K562 (cell line): ENCODE measurements around the gene AFG1L. TPM values are rescaled to one million over a fixed set of nuclear protein-coding genes. Genes with fewer than 3 reads are reported as not detected.

Experiments
- ARID1B ChIP-seq: fragments of 450-650 bp; IDR thresholded peaks from 2 replicates; pipeline ENCODE4 v1.6.1; 2016; ENCODE audit warnings: antibody characterized with exemption, mild to moderate bottlenecking, inconsistent platforms
- DMBX1 ChIP-seq: fragments of 250-450 bp; sonication (Bioruptor Pico); IDR thresholded peaks from 2 replicates; pipeline ENCODE4 v1.8.0; 2022; ENCODE audit warnings: inconsistent platforms, mild to moderate bottlenecking, moderate library complexity, borderline replicate concordance
- DNMT1 ChIP-seq: fragments of 450-650 bp; IDR thresholded peaks from 2 replicates; pipeline ENCODE4 v1.6.1; 2016; ENCODE audit warnings: antibody characterized with exemption, mild to moderate bottlenecking
- ERF ChIP-seq: fragments of 450-650 bp; formaldehyde crosslinking; IDR thresholded peaks from 2 replicates; pipeline ENCODE4 v1.4.0; 2020; ENCODE audit warnings: mild to moderate bottlenecking, mixed read lengths
- ETV1 ChIP-seq: fragments of 450-650 bp; conservative IDR thresholded peaks from 2 replicates; pipeline ENCODE4 v1.6.1; 2016; ENCODE audit warnings: missing genetic modification characterization, control low read depth, low read depth, missing compliant biosample characterization
- GTF2E2 ChIP-seq: fragments of 200-800 bp; sonication (Bioruptor generic); IDR thresholded peaks from 2 replicates; pipeline ENCODE4 v1.6.1; 2016; ENCODE audit warnings: missing genetic modification characterization, missing compliant biosample characterization
- MECOM ChIP-seq: fragments of 250-450 bp; sonication (Bioruptor Pico); IDR thresholded peaks from 2 replicates; pipeline ENCODE4 v1.8.0; 2022; ENCODE audit warnings: inconsistent platforms
- NFIX ChIP-seq: fragments of 250-450 bp; sonication (Bioruptor Pico); IDR thresholded peaks from 2 replicates; pipeline ENCODE4 v1.4.0; 2020; ENCODE audit warnings: low read depth, mild to moderate bottlenecking, moderate library complexity
- PTRF ChIP-seq: fragments of 450-650 bp; IDR thresholded peaks from 2 replicates; pipeline ENCODE4 v1.6.1; 2016; ENCODE audit warnings: mild to moderate bottlenecking, missing genetic modification characterization, missing compliant biosample characterization
- RNF2 ChIP-seq: sonication (generic); IDR thresholded peaks from 2 replicates; pipeline ENCODE4 v1.6.1; 2016
- SMAD4 ChIP-seq: fragments of 250-450 bp; sonication (Bioruptor Pico); conservative IDR thresholded peaks from 2 replicates; pipeline ENCODE4 v1.8.0; 2021; ENCODE audit warnings: inconsistent platforms, mild to moderate bottlenecking, moderate library complexity
- SMARCA4 ChIP-seq: fragments of 450-650 bp; IDR thresholded peaks from 2 replicates; pipeline ENCODE4 v1.6.1; 2016
- SRSF9 ChIP-seq: fragments of 200-400 bp; formaldehyde crosslinking; IDR thresholded peaks from 2 replicates; pipeline ENCODE4 v1.6.1; 2017; ENCODE audit warnings: low read depth, low read length, borderline replicate concordance
- TCF7 ChIP-seq: sonication (generic); IDR thresholded peaks from 2 replicates; pipeline ENCODE4 v1.6.1; 2016; ENCODE audit warnings: antibody characterized with exemption, borderline replicate concordance
- TOE1 ChIP-seq, 2 experiments: fragments of 450-650 bp in 1 of 2; sonication (generic) in 1 of 2; formaldehyde crosslinking in 1 of 2; IDR thresholded peaks; 2 replicates each; pipeline versions ENCODE4 v1.7.1 to v1.8.0; 2016 to 2022; ENCODE audit warnings: borderline replicate concordance in 2 of 2, mild to moderate bottlenecking in 2 of 2, antibody characterized with exemption in 1 of 2, inconsistent platforms in 1 of 2, low read depth in 1 of 2, missing genetic modification reagents in 1 of 2, moderate library complexity in 1 of 2
- TRIM24 ChIP-seq, 2 experiments: fragments of 450-650 bp; IDR thresholded peaks; 2 replicates each; pipeline ENCODE4 v1.6.1; 2016
- ZFP30 ChIP-seq: fragments of 250-450 bp; sonication (Bioruptor Pico); IDR thresholded peaks from 2 replicates; pipeline ENCODE4 v1.8.0; 2022; ENCODE audit warnings: moderate library complexity, mild to moderate bottlenecking, inconsistent platforms, borderline replicate concordance
- ZFX ChIP-seq: sonication (generic); formaldehyde crosslinking; IDR thresholded peaks from 2 replicates; pipeline ENCODE4 v1.8.0; 2022; ENCODE audit warnings: mild to moderate bottlenecking, missing genetic modification reagents, moderate library complexity
- ZNF217 ChIP-seq: sonication (generic); formaldehyde crosslinking; IDR thresholded peaks from 2 replicates; pipeline ENCODE4 v1.8.0; 2022; ENCODE audit warnings: mild to moderate bottlenecking, missing genetic modification reagents
- ZNF316 ChIP-seq: fragments of 450-650 bp; IDR thresholded peaks from 2 replicates; pipeline ENCODE4 v1.6.1; 2016
- polyA plus RNA-seq, 8 experiments: library from polyadenylated mRNA; depleted of rRNA in 4 of 8; stranded (reverse) in 5 of 8; unstranded in 3 of 8; fragments of >200 nt; fragmentation: Nextera tagmentation in 2 of 8; fragmentation: Illumina TruSeq in 1 of 8; extraction: Ambion mirVana in 2 of 8; extraction: Trizol in 1 of 8; gene quantifications; 2 replicates each; pipeline versions ENCODE4 v1.2.1 to v1.2.3, GENCODE V29; 2011 to 2014; ENCODE audit warnings: inconsistent platforms in 1 of 8, missing spikeins in 1 of 8
- total RNA-seq, 7 experiments: library from RNA; depleted of rRNA in 6 of 7; stranded (reverse); fragments of >200 nt in 6 of 7; fragmentation: Illumina TruSeq in 2 of 7; extraction: Trizol in 2 of 7; gene quantifications; 2 replicates each; pipeline versions ENCODE4 v1.2.1 to v1.2.3, GENCODE V29; 2011 to 2021; ENCODE audit warnings: low replicate concordance in 1 of 7
- TF ChIP-seq, protein P1 (sequence below), 3 experiments: IDR thresholded peaks in 2 of 3; conservative IDR thresholded peaks in 1 of 3; 2 replicates each; pipeline ENCODE4 v1.5.1; 2011 to 2012; ENCODE audit warnings: low read length in 3 of 3, mild to moderate bottlenecking in 3 of 3, control low read depth in 2 of 3, improper control_type of control experiment in 1 of 3, inconsistent platforms in 1 of 3, low read depth in 1 of 3, mixed read lengths in 1 of 3, moderate library complexity in 1 of 3; ENCODE audit not compliant: insufficient read depth in 2 of 3
- TF ChIP-seq, protein P2 (sequence below): fragments of 200-800 bp; sonication (Bioruptor generic); IDR thresholded peaks from 2 replicates; pipeline ENCODE4 v1.6.1; 2017; ENCODE audit warnings: missing genetic modification characterization, missing compliant biosample characterization
- TF ChIP-seq, protein P3 (sequence below): fragments of 200-400 bp; formaldehyde crosslinking; IDR thresholded peaks from 2 replicates; pipeline ENCODE4 v1.6.1; 2017; ENCODE audit warnings: mild to moderate bottlenecking, low read depth, low read length, moderate library complexity
- TF ChIP-seq, protein P4 (sequence below): sonication (generic); IDR thresholded peaks from 2 replicates; pipeline ENCODE4 v1.6.1; 2016

Gene AFG1L
- total and polyA plus RNA-seq, 9 of the 15 experiments (the other 6 are each of a cell fraction or from before 2014, with no cell fraction given) = 2.2 to 15.5 (median 5.8) TPM

DNA sequence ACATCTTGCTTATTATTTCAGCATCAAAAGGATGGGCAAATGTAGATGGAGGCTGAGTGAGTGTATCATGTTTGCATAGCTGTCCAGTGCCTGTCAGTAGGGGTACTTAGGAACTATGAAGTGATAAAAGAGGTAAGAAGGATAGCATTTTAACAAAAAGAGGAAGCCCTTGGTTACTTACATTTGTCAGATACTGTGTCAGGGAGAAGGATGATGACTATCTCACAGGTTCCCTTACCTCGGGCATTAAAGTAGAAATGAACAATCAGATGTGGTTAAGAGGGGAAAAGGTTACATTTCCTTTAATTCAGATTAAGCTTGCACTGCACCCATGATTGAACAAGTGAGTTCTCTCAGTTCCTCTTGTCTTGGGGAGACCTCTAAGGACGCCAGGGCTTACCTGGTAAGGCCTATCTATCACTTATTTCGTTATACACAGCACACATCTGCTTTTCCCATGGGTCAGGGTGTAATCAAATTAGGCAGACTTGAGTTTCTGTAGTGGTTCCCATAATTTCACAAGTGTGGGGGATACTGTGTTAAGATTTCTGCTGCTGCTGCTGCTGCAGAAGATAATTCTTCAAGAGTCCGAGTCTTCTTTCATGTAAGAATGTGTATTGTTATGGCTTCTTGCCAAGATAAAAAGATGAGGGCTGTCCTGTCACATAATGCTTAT lies 270.4 kb downstream of the AFG1L start (continued):
- TF ChIP-seq ARID1B = peak; percentile 71
- TF ChIP-seq ZNF217 = no peak
- no peak for TF ChIP-seq DNMT1
- TF ChIP-seq SMARCA4 = no peak
- no peak for TF ChIP-seq NFIX (CRISPR knock-in tag)
- TF ChIP-seq ZFX (CRISPR knock-in tag) = no peak
- TF ChIP-seq, protein P1, sequence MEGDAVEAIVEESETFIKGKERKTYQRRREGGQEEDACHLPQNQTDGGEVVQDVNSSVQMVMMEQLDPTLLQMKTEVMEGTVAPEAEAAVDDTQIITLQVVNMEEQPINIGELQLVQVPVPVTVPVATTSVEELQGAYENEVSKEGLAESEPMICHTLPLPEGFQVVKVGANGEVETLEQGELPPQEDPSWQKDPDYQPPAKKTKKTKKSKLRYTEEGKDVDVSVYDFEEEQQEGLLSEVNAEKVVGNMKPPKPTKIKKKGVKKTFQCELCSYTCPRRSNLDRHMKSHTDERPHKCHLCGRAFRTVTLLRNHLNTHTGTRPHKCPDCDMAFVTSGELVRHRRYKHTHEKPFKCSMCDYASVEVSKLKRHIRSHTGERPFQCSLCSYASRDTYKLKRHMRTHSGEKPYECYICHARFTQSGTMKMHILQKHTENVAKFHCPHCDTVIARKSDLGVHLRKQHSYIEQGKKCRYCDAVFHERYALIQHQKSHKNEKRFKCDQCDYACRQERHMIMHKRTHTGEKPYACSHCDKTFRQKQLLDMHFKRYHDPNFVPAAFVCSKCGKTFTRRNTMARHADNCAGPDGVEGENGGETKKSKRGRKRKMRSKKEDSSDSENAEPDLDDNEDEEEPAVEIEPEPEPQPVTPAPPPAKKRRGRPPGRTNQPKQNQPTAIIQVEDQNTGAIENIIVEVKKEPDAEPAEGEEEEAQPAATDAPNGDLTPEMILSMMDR (IDR thresholded peaks at IDR 0.05 in 2 of 3, conservative IDR thresholded peaks at IDR 0.05 in 1 of 3; ENCODE audit: insufficient read depth in 2 of 3, low read depth in 1 of 3, low read length in 3 of 3) = no peak
- no peak for TF ChIP-seq RNF2
- no peak for TF ChIP-seq PTRF (tag)
- TF ChIP-seq TCF7 = no peak
- no peak for TF ChIP-seq GTF2E2 (tag)
- no peak for TF ChIP-seq ZFP30 (CRISPR knock-in tag)
- TF ChIP-seq MECOM (CRISPR knock-in tag) = peak; percentile 9; the same call in 1 of the 2 replicates
- no peak; a peak in 1 of 4 replicates for TF ChIP-seq TRIM24 (IDR thresholded peaks at IDR 0.05)
- TF ChIP-seq SRSF9 = no peak
- no peak for TF ChIP-seq TOE1 (IDR thresholded peaks at IDR 0.05; ENCODE audit: borderline replicate concordance)
- TF ChIP-seq TOE1 (CRISPR knock-in tag; IDR thresholded peaks at IDR 0.05; ENCODE audit: borderline replicate concordance, low read depth) = no peak
- no peak for TF ChIP-seq ERF (CRISPR knock-in tag)
- TF ChIP-seq, protein P2, sequence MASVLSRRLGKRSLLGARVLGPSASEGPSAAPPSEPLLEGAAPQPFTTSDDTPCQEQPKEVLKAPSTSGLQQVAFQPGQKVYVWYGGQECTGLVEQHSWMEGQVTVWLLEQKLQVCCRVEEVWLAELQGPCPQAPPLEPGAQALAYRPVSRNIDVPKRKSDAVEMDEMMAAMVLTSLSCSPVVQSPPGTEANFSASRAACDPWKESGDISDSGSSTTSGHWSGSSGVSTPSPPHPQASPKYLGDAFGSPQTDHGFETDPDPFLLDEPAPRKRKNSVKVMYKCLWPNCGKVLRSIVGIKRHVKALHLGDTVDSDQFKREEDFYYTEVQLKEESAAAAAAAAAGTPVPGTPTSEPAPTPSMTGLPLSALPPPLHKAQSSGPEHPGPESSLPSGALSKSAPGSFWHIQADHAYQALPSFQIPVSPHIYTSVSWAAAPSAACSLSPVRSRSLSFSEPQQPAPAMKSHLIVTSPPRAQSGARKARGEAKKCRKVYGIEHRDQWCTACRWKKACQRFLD (CRISPR knock-in tag) = no peak
- TF ChIP-seq SMAD4 (CRISPR knock-in tag) = no peak
- TF ChIP-seq, protein P3, sequence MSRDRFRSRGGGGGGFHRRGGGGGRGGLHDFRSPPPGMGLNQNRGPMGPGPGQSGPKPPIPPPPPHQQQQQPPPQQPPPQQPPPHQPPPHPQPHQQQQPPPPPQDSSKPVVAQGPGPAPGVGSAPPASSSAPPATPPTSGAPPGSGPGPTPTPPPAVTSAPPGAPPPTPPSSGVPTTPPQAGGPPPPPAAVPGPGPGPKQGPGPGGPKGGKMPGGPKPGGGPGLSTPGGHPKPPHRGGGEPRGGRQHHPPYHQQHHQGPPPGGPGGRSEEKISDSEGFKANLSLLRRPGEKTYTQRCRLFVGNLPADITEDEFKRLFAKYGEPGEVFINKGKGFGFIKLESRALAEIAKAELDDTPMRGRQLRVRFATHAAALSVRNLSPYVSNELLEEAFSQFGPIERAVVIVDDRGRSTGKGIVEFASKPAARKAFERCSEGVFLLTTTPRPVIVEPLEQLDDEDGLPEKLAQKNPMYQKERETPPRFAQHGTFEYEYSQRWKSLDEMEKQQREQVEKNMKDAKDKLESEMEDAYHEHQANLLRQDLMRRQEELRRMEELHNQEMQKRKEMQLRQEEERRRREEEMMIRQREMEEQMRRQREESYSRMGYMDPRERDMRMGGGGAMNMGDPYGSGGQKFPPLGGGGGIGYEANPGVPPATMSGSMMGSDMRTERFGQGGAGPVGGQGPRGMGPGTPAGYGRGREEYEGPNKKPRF = no peak
- no peak for TF ChIP-seq ETV1 (tag)
- TF ChIP-seq, protein P4, sequence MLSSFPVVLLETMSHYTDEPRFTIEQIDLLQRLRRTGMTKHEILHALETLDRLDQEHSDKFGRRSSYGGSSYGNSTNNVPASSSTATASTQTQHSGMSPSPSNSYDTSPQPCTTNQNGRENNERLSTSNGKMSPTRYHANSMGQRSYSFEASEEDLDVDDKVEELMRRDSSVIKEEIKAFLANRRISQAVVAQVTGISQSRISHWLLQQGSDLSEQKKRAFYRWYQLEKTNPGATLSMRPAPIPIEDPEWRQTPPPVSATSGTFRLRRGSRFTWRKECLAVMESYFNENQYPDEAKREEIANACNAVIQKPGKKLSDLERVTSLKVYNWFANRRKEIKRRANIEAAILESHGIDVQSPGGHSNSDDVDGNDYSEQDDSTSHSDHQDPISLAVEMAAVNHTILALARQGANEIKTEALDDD = peak; percentile 88
- TF ChIP-seq DMBX1 = no peak
- TF ChIP-seq ZNF316 = no peak
